HepG2 (cell line): ENCODE results near the gene CHID1. TPM values are rescaled to one million over a fixed set of nuclear protein-coding genes. Genes with fewer than 3 reads are reported as not detected.

Experiments
- AKNA ChIP-seq: sonication (generic); formaldehyde crosslinking; IDR thresholded peaks from 2 replicates; pipeline ENCODE4 v1.4.0; 2020; ENCODE audit warnings: missing genetic modification reagents, borderline replicate concordance
- JUN ChIP-seq: sonication (generic); formaldehyde crosslinking; IDR thresholded peaks from 2 replicates; pipeline ENCODE4 v1.4.0; 2020; ENCODE audit warnings: mild to moderate bottlenecking, missing genetic modification reagents
- MYC ChIP-seq: sonication (generic); formaldehyde crosslinking; IDR thresholded peaks from 2 replicates; pipeline ENCODE4 v1.9.0; 2021; ENCODE audit warnings: missing genetic modification reagents, borderline replicate concordance
- RBM22 ChIP-seq: fragments of 200-400 bp; formaldehyde crosslinking; optimal IDR thresholded peaks from 2 replicates; pipeline ENCODE3; 2017; ENCODE audit warnings: mild to moderate bottlenecking, low read length, moderate library complexity
- ZBTB43 ChIP-seq: sonication (generic); formaldehyde crosslinking; conservative IDR thresholded peaks from 2 replicates; pipeline ENCODE4 v1.4.0; 2020; ENCODE audit warnings: missing genetic modification reagents
- ZFP41 ChIP-seq: sonication (generic); formaldehyde crosslinking; IDR thresholded peaks from 2 replicates; pipeline ENCODE4 v1.4.0; 2020; ENCODE audit warnings: mild to moderate bottlenecking, missing genetic modification reagents, borderline replicate concordance
- ZHX2 ChIP-seq, 2 experiments: sonication (generic) in 1 of 2; formaldehyde crosslinking in 1 of 2; IDR thresholded peaks; 2 replicates each; pipeline versions ENCODE4 v1.6.1 to v1.9.0; 2014 to 2022; ENCODE audit warnings: antibody characterized with exemption in 1 of 2, borderline replicate concordance in 1 of 2, inconsistent platforms in 1 of 2, low read depth in 1 of 2, missing genetic modification reagents in 1 of 2
- ZNF225 ChIP-seq: sonication (generic); formaldehyde crosslinking; IDR thresholded peaks from 2 replicates; pipeline ENCODE4 v1.4.0; 2020; ENCODE audit warnings: mild to moderate bottlenecking, missing genetic modification reagents
- ZSCAN21 ChIP-seq: sonication (generic); formaldehyde crosslinking; IDR thresholded peaks from 2 replicates; pipeline ENCODE4 v1.8.0; 2022; ENCODE audit warnings: mild to moderate bottlenecking, missing genetic modification reagents, moderate library complexity, borderline replicate concordance
- polyA plus RNA-seq, 8 experiments: library from polyadenylated mRNA; depleted of rRNA in 3 of 8; stranded (reverse) in 7 of 8; unstranded in 1 of 8; fragments of >200 nt; fragmentation: Illumina TruSeq in 4 of 8; extraction: Trizol in 4 of 8; gene quantifications; 2 replicates each; pipeline versions ENCODE4 v1.2.1 to v1.2.3, GENCODE V29; 2011 to 2016; ENCODE audit warnings: low read depth in 4 of 8, missing spikeins in 1 of 8, mixed read lengths in 1 of 8; ENCODE audit not compliant: insufficient read depth in 1 of 8
- total RNA-seq, 5 experiments: library from RNA; depleted of rRNA; stranded (reverse); fragments of >200 nt; fragmentation: Illumina TruSeq; extraction: Trizol; gene quantifications; 2 replicates each; pipeline ENCODE4 v1.2.3, GENCODE V29; 2016; ENCODE audit warnings: low read depth in 1 of 5

Gene CHID1
- total and polyA plus RNA-seq, 2 of the 13 experiments (the other 11 are each of a cell fraction or from before 2014, with no cell fraction given), result 65.1 to 93.6 TPM

- TF ChIP-seq ZSCAN21 (CRISPR knock-in tag) (no peak; the same call in 1 of the 2 replicates), ZFP41 (CRISPR knock-in tag) (no peak), ZNF225 (CRISPR knock-in tag) (0 out of 2 replicates have a peak, but pooled peaks have one; percentile 10), JUN (CRISPR knock-in tag) (peak; percentile 88; the same call in 1 of the 2 replicates), MYC (CRISPR knock-in tag) (no peak), ZHX2 (IDR thresholded peaks at IDR 0.05; ENCODE audit: low read depth) (no peak), ZHX2 (CRISPR knock-in tag; IDR thresholded peaks at IDR 0.05; ENCODE audit: borderline replicate concordance) (no peak), ZBTB43 (CRISPR knock-in tag) (no peak), AKNA (no peak), RBM22 (no peak)
Measured at GRCh38 chr11:818396-819128, 92.0 kb downstream of the CHID1 start, which contains the start of gene PNPLA2 (continued).
